ENCODE data around the gene JPH3. TPM values are rescaled to one million over a fixed set of nuclear protein-coding genes. Genes with fewer than 3 reads are reported as not detected.

The JPH3 gene
- total RNA-seq, 1 experiment from 2014 or later = 0.57 TPM

GRCh38 chr16:87742781-87743490 lies 140.6 kb downstream of the JPH3 start:
- Mint-ChIP-seq H3K9me3 (ENCODE audit: low read depth, unreplicated experiment) (no peaks in the 10 kb centered on the region), H3K27me3 (ENCODE audit: unreplicated experiment) (no peaks in the 10 kb centered on the region), H3K27ac (ENCODE audit: unreplicated experiment) (no peak overlapping the region), H3K4me1 (ENCODE audit: low read depth, unreplicated experiment) (no peaks in the 10 kb centered on the region), H3K4me3 (ENCODE audit: low read depth, unreplicated experiment) (no peak overlapping the region), H3K36me3 (ENCODE audit: insufficient read depth, unreplicated experiment) (peaks cover 26% of the 10 kb centered on the region)
- intact Hi-C loops (cut with micrococcal nuclease; ENCODE audit: unreplicated experiment) = no loop called here
- CTCF ChIA-PET = no interaction called here
- no peak for DNase-seq
- no TSS peak for BruUV-seq (replicated peaks)
- TF ChIP-seq CTCF (IDR thresholded peaks at IDR 0.05; ENCODE audit: unreplicated experiment) = no peak

GRCh38 chr16:87744750-87745514 lies 142.6 kb downstream of the JPH3 start:
- CTCF ChIA-PET = interaction anchor here (0.7 kb wide), 1 partner anchor 23 kb away, joined by 3 read pairs; no protein-coding TSS in a partner anchor
- H3K36me3 Mint-ChIP-seq (ENCODE audit: insufficient read depth, unreplicated experiment) = peaks cover 36% of the 10 kb centered on the region
- intact Hi-C loops (cut with micrococcal nuclease; ENCODE audit: unreplicated experiment) = no loop called here

GRCh38 chr16:87746178-87746577 lies 143.9 kb downstream of the JPH3 start:
- no TSS peak for BruUV-seq (replicated peaks)
- Mint-ChIP-seq H3K4me3 (ENCODE audit: low read depth, unreplicated experiment) (no peak overlapping the region), H3K9me3 (ENCODE audit: low read depth, unreplicated experiment) (no peaks in the 10 kb centered on the region), H3K36me3 (ENCODE audit: insufficient read depth, unreplicated experiment) (peaks cover 43% of the 10 kb centered on the region), H3K4me1 (ENCODE audit: low read depth, unreplicated experiment) (no peaks in the 10 kb centered on the region), H3K27me3 (ENCODE audit: unreplicated experiment) (no peaks in the 10 kb centered on the region), H3K27ac (ENCODE audit: unreplicated experiment) (no peak overlapping the region)
- DNase-seq = no peak
- CTCF ChIA-PET = no interaction called here
- no peak for TF ChIP-seq CTCF (IDR thresholded peaks at IDR 0.05; ENCODE audit: unreplicated experiment)
- intact Hi-C loops (cut with micrococcal nuclease; ENCODE audit: unreplicated experiment) = no loop called here

More at GRCh38 chr16:87744750-87745514, 142.6 kb downstream of the JPH3 start:
- no peak for TF ChIP-seq CTCF (IDR thresholded peaks at IDR 0.05; ENCODE audit: unreplicated experiment)
- Mint-ChIP-seq H3K4me3 (ENCODE audit: low read depth, unreplicated experiment) (no peak overlapping the region), H3K27ac (ENCODE audit: unreplicated experiment) (no peak overlapping the region), H3K27me3 (ENCODE audit: unreplicated experiment) (no peaks in the 10 kb centered on the region), H3K4me1 (ENCODE audit: low read depth, unreplicated experiment) (no peaks in the 10 kb centered on the region), H3K9me3 (ENCODE audit: low read depth, unreplicated experiment) (no peaks in the 10 kb centered on the region)
- no TSS peak for BruUV-seq (replicated peaks)
- no peak for DNase-seq

Other genes with a start within 250 kb of the JPH3 start
- gene FBXO31, start 218.7 kb upstream of the JPH3 start, total RNA-seq (2022) = 40.4 and 43.7 TPM in 2 replicates
- 70.3 and 71.5 TPM in 2 replicates for gene MAP1LC3B, start 210.2 kb upstream of the JPH3 start, total RNA-seq (2022)
- gene ZCCHC14, start 109.5 kb upstream of the JPH3 start, total RNA-seq (2022) = 41.3 and 45.4 TPM in 2 replicates
- 106 and 109 TPM in 2 replicates for gene KLHDC4, start 163.5 kb downstream of the JPH3 start, total RNA-seq (2022)

All from Calu3 (cell line).